ENCODE results near the gene OPCML.

OPCML gene

DNA sequence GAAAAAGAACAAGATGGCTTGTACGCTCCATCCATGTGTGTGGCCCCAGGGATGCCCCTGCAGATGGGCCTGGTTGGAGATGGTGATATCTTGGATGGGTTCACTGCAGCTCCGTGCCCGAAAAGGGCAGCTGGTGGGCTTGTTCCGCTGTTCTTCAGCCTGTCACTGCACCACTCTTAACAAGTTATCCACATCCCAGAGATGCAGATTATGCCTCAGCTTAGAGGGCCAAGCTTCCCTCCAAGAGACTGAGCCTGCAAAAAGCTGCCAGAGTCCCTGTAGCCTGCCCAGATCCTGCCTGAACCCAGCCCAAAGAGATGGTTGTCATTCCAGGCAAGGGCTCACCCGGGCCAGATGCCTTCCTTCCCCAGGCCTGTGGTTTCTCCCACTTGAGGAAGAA, 308.0 kb downstream of the OPCML start:
- H3K4me3 ChIP-seq (ENCODE audit: low read length) = no peak overlapping the region
- TF ChIP-seq, protein P1, sequence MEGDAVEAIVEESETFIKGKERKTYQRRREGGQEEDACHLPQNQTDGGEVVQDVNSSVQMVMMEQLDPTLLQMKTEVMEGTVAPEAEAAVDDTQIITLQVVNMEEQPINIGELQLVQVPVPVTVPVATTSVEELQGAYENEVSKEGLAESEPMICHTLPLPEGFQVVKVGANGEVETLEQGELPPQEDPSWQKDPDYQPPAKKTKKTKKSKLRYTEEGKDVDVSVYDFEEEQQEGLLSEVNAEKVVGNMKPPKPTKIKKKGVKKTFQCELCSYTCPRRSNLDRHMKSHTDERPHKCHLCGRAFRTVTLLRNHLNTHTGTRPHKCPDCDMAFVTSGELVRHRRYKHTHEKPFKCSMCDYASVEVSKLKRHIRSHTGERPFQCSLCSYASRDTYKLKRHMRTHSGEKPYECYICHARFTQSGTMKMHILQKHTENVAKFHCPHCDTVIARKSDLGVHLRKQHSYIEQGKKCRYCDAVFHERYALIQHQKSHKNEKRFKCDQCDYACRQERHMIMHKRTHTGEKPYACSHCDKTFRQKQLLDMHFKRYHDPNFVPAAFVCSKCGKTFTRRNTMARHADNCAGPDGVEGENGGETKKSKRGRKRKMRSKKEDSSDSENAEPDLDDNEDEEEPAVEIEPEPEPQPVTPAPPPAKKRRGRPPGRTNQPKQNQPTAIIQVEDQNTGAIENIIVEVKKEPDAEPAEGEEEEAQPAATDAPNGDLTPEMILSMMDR (conservative IDR thresholded peaks at IDR 0.05; ENCODE audit: low read length) = no peak
- no peak for DNase-seq (ENCODE audit: low read depth)

DNA sequence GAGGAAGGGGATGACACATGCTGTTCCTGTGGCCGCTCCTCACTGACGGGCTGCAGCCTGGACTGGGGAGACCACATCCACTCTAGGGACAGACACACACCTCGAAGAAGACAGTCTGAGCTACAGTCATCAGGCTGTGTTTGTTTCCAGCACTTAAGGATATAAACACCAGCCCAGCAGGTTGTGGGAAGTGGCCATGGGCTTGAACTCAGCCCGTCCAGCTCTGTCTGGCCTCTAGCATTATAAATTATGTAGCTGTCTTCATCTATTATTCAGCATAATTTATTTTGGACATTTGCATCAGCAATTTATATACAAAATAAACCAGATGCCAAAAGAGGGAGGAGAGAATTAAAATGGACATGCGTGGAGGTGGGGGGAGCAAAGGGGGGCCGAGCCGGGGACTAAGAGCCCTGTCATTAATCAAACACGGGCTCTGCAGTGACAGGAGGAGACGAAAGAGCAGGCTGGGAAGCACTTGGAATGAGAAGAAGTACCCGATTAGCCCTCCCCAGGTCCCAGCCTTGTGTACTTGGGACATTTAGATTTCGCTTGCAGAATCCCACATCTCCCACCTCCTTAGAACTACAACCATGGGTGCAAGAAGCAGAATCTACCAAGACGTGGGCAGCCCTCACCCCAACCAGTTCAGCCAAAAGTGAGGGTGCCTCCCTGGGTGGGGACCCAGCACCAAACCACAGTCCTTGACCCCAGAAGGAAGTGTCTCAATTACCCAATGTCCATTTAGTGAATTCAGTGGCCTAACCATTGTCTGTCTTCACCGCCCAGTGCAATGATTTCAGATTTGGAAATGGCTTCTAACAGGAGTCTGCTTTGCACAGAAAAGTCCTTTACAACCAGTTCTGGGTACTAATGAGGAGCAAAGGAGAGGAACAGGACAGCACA, 309.6 kb downstream of the OPCML start:
- TF ChIP-seq, protein P1 (conservative IDR thresholded peaks at IDR 0.05; ENCODE audit: low read length) = no peak
- no peak overlapping the region for H3K4me3 ChIP-seq (ENCODE audit: low read length)
- DNase-seq (ENCODE audit: low read depth) = no peak

DNA sequence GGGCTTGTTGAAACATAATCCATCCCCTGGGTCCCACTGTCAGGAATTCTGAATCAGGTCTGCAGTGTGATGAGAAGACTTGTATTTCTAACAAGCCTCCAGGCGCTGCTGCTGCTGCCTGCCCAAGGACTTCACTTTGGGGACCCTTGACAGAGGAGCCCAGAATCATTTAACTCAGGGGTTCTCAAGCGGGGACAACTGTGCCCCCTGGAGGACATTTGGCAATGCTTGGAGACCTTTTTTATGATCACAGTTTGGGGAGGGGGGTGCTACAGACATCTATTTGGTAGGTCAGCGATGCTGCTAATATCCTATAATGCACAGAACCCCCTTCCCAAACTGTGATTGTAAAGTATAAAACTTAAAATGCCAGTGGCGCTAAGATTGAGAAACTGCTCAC, 312.8 kb downstream of the OPCML start:
- H3K4me3 ChIP-seq (ENCODE audit: low read length) = no peak overlapping the region
- TF ChIP-seq, protein P1 (conservative IDR thresholded peaks at IDR 0.05; ENCODE audit: low read length) = no peak
- no peak for DNase-seq (ENCODE audit: low read depth)

DNA sequence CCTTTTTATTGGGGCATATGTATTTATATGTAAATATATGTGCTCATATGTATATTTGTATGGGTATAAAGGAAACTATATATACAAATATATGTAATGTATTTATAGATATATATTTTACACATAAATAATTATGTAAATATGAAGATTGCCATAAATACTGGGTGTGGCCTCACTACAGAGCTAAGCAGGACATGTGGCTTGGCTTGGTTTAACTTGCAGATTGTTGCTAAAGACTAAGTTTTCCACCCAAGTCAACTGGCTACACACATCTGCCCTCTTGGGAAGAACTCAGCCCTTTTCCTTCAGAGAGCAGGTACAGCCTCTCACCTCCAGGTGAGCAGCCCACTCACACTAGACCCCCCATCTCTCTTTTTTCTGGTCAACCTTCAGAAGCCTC, 315.5 kb downstream of the OPCML start:
- no peak overlapping the region for H3K4me3 ChIP-seq (ENCODE audit: low read length)
- TF ChIP-seq, protein P1 (conservative IDR thresholded peaks at IDR 0.05; ENCODE audit: low read length) = no peak
- no peak for DNase-seq (ENCODE audit: low read depth)

DNA sequence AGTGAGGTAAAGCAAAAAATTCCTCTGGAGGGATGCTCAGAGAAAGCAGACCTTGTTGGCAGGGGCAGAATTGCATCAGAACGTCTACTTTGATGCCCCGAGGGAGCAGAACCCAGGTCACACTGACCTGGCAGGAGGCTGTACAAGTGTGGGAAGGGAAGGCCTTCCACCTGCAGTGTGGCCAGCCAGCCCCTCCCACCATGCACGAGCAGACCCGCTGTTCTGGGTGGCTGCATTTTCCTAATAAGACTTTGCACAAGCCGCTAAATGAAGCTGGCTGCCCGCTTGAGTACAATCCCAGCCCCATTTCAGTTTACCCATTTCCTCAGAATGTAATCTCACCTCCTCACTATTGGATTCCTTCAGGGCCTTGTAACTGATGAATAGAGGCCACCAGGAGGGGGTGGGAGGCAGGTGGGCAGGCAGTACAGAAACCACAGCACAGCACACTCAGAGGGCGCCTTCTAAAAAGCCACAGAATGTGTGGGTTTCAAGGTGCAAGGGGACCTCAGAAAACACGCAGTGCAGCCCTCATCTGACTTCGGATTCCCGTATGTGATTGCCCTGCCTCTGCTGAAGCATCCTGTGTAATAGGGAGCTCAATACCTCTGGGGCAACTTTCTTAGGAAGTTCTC, 316.6 kb downstream of the OPCML start:
- DNase-seq (ENCODE audit: low read depth) = no peak
- TF ChIP-seq, protein P1 (conservative IDR thresholded peaks at IDR 0.05; ENCODE audit: low read length) = no peak
- H3K4me3 ChIP-seq (ENCODE audit: low read length) = no peak overlapping the region

DNA sequence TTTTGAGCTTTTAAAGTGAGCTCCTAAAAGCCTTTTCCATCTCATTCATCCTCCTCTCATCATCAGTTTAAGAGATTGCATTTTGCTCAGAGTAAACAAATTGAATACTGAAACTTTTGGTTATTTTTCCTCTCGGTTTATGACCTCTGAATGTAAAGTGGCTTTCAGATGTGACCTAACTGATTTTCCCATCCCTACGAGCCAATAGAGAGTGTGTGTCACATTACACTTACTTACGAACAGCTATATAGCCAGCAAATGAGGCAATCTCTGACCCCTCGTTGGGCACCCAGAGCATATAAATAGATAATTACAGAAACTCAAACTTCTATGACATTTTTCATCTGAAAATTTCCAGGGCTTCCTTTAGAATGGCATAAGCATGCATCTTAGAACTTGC, 317.7 kb downstream of the OPCML start:
- no peak for DNase-seq (ENCODE audit: low read depth)
- TF ChIP-seq, protein P1 (conservative IDR thresholded peaks at IDR 0.05; ENCODE audit: low read length) = no peak
- H3K4me3 ChIP-seq (ENCODE audit: low read length) = no peak overlapping the region

DNA sequence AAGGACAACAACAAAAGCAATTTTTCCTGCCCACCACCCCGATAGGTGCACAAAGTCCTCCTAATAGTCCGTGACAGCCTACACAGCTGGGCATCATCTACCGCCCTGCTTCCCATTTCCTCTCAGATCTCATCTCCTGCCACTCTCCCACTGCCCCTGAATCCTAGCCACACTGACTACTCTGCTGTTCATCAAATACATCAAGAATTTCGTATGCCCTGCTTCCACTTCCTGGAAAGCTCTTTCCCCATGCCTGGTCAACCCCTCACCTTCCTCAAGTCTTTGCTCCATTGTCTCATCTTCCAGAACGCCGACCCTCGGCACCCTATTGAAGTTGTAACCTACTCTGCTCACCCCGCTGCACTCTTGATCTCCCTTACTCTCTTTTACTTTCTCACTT, 320.1 kb downstream of the OPCML start:
- no peak for DNase-seq (ENCODE audit: low read depth)
- no peak overlapping the region for H3K4me3 ChIP-seq (ENCODE audit: low read length)
- TF ChIP-seq, protein P1 (conservative IDR thresholded peaks at IDR 0.05; ENCODE audit: low read length) = no peak

All from AG10803 (cell line).